Activated CD4-positive, alpha-beta T cell treated with anti-CD3 and anti-CD28 coated beads for 36 hours (primary cell): ENCODE measurements around the gene FOXA2. TPM values are rescaled to one million over a fixed set of nuclear protein-coding genes. Genes with fewer than 3 reads are reported as not detected.
"Not testable (repeated sequence)": the region's sequence is repeated elsewhere in the genome, so short reads cannot be mapped to it uniquely, and the experiment has no call there.

ENCODE experiments used
- ATAC-seq: fragments of 200-7000 bp; cut with Tn5 transposase; one replicate; pipeline ENCODE4 v1.10.0; 2021; ENCODE audit warnings: mild to moderate bottlenecking, moderate library complexity
- CTCF ChIA-PET: fragments of 350-600 bp; sonication (Branson Sonifier 250); formaldehyde crosslinking; loops from one replicate; lab custom pipeline; 2021; ENCODE audit warnings: antibody characterized with exemption; lab: Charles Lee
- POLR2A ChIA-PET: fragments of 350-600 bp; sonication (Branson Sonifier 250); formaldehyde crosslinking; loops from one replicate; lab custom pipeline; 2021; ENCODE audit warnings: antibody characterized with exemption, inconsistent platforms; lab: Charles Lee
- DNase-seq: peaks from one replicate; pipeline ENCODE4 v3.0.0-alpha.2; 2020
- H3K27ac Mint-ChIP-seq: one replicate; pipeline ENCODE4 v1.8.0; 2021; ENCODE audit warnings: mixed read lengths
- H3K27me3 Mint-ChIP-seq: one replicate; pipeline ENCODE4 v1.8.0; 2021; ENCODE audit warnings: mixed read lengths
- H3K36me3 Mint-ChIP-seq: one replicate; pipeline ENCODE4 v1.8.0; 2021; ENCODE audit warnings: low read depth, mixed read lengths
- H3K4me1 Mint-ChIP-seq: one replicate; pipeline ENCODE4 v1.8.0; 2021; ENCODE audit warnings: mixed read lengths
- H3K4me3 Mint-ChIP-seq: one replicate; pipeline ENCODE4 v1.8.0; 2021; ENCODE audit warnings: mild to moderate bottlenecking, moderate library complexity, mixed read lengths
- H3K9me3 Mint-ChIP-seq: one replicate; pipeline ENCODE4 v1.8.0; 2021; ENCODE audit warnings: low read depth, mixed read lengths
- intact Hi-C, 2 experiments: fragments of 100-400 bp; cut with DNase I in 1 of 2; cut with micrococcal nuclease in 1 of 2; formaldehyde crosslinking; loops; one replicate each; pipeline versions ENCODE4 v1.14.2 to v1.15.1; 2022 to 2024; cut with DNase I, micrococcal nuclease
- total RNA-seq, 2 experiments: library from RNA; stranded (reverse); gene quantifications; one replicate each; pipeline ENCODE4 v1.2.3, GENCODE V29; 2021

Gene FOXA2
- total RNA-seq, 2 experiments from 2014 or later = not detected

GRCh38 chr20:22611636-22612035, 27.3 kb upstream of the FOXA2 start:
- peaks cover 2% of the 10 kb centered on the region for H3K27me3 Mint-ChIP-seq
- H3K4me3 Mint-ChIP-seq = no peak overlapping the region
- intact Hi-C loops = no loop called here
- no peaks in the 10 kb centered on the region for H3K36me3 Mint-ChIP-seq
- ATAC-seq (no peak), DNase-seq (no peak)
- H3K4me1 Mint-ChIP-seq = no peaks in the 10 kb centered on the region
- H3K9me3 Mint-ChIP-seq = no peaks in the 10 kb centered on the region
- H3K27ac Mint-ChIP-seq = no peak overlapping the region
- ChIA-PET CTCF (no interaction called here), POLR2A (no interaction called here)

- Mint-ChIP-seq H3K27me3 (no peaks in the 10 kb centered on the region), H3K27ac (no peak overlapping the region), H3K36me3 (no peaks in the 10 kb centered on the region), H3K4me3 (no peak overlapping the region), H3K9me3 (no peaks in the 10 kb centered on the region), H3K4me1 (no peaks in the 10 kb centered on the region)
- ATAC-seq = no peak
- CTCF ChIA-PET = interaction anchor here (1.4 kb wide), 1 partner anchor 11 kb away, joined by 4 read pairs; no protein-coding TSS in a partner anchor
- no peak for DNase-seq
- POLR2A ChIA-PET = no interaction called here
- intact Hi-C loops = no loop called here
Observed at GRCh38 chr20:22607695-22608094, 23.3 kb upstream of the FOXA2 start.

GRCh38 chr20:22604815-22605214, 20.4 kb upstream of the FOXA2 start:
- DNase-seq = no peak
- Mint-ChIP-seq H3K36me3 (no peaks in the 10 kb centered on the region), H3K4me3 (no peak overlapping the region), H3K4me1 (no peaks in the 10 kb centered on the region), H3K27ac (no peak overlapping the region), H3K9me3 (no peaks in the 10 kb centered on the region), H3K27me3 (peaks cover 2% of the 10 kb centered on the region)
- intact Hi-C loops = no loop called here
- ChIA-PET CTCF (no interaction called here), POLR2A (no interaction called here)
- no peak for ATAC-seq

- H3K27me3 Mint-ChIP-seq = peaks cover 3% of the 10 kb centered on the region
- no peaks in the 10 kb centered on the region for H3K36me3 Mint-ChIP-seq
- POLR2A ChIA-PET = no interaction called here
- DNase-seq = no peak
- H3K4me3 Mint-ChIP-seq = no peak overlapping the region
- CTCF ChIA-PET = interaction anchor here (0.9 kb wide), 1 partner anchor 14 kb away, joined by 3 read pairs; no protein-coding TSS in a partner anchor
- H3K27ac Mint-ChIP-seq = no peak overlapping the region
- intact Hi-C loops = no loop called here
- ATAC-seq = no peak
- no peaks in the 10 kb centered on the region for H3K4me1 Mint-ChIP-seq
- no peaks in the 10 kb centered on the region for H3K9me3 Mint-ChIP-seq
Observed at GRCh38 chr20:22601361-22602141, 17.2 kb upstream of the FOXA2 start.

- H3K4me1 Mint-ChIP-seq, H3K27me3 Mint-ChIP-seq, CTCF ChIA-PET, H3K9me3 Mint-ChIP-seq, H3K27ac Mint-ChIP-seq, H3K4me3 Mint-ChIP-seq, H3K36me3 Mint-ChIP-seq, POLR2A ChIA-PET, DNase-seq, ATAC-seq: not testable (repeated sequence)
- intact Hi-C loops = loop anchor here in 1 of 2 experiments (10.0 kb wide), 1 partner anchor 54 kb away; no protein-coding TSS in a partner anchor
Observed at GRCh38 chr20:22599258-22599657, 14.9 kb upstream of the FOXA2 start.

- no peak overlapping the region for H3K4me3 Mint-ChIP-seq
- H3K27ac Mint-ChIP-seq = no peak overlapping the region
- ATAC-seq (no peak), DNase-seq (no peak)
- CTCF ChIA-PET = interaction anchor here (0.6 to 1.0 kb wide), 3 partner anchors 11 to 86 kb away, joined by 3 read pairs; no protein-coding TSS in a partner anchor
- POLR2A ChIA-PET = no interaction called here
- no peaks in the 10 kb centered on the region for H3K9me3 Mint-ChIP-seq
- H3K4me1 Mint-ChIP-seq = no peaks in the 10 kb centered on the region
- intact Hi-C loops = loop anchor here in 1 of 2 experiments (10.0 kb wide), 1 partner anchor 53 kb away; no protein-coding TSS in a partner anchor
- peaks cover 7% of the 10 kb centered on the region for H3K27me3 Mint-ChIP-seq
- no peaks in the 10 kb centered on the region for H3K36me3 Mint-ChIP-seq
Observed at GRCh38 chr20:22597303-22597702, 12.9 kb upstream of the FOXA2 start.

GRCh38 chr20:22590662-22591061, 6.3 kb upstream of the FOXA2 start:
- ATAC-seq = no peak
- Mint-ChIP-seq H3K9me3 (no peaks in the 10 kb centered on the region), H3K4me1 (no peaks in the 10 kb centered on the region), H3K36me3 (no peaks in the 10 kb centered on the region), H3K4me3 (no peak overlapping the region), H3K27ac (no peak overlapping the region), H3K27me3 (peaks cover 44% of the 10 kb centered on the region)
- intact Hi-C loops = loop anchor here in 1 of 2 experiments (10.0 kb wide), 1 partner anchor 46 kb away; no protein-coding TSS in a partner anchor
- DNase-seq = no peak
- POLR2A ChIA-PET = no interaction called here
- CTCF ChIA-PET = no interaction called here

GRCh38 chr20:22586645-22587310, 2.4 kb upstream of the FOXA2 start:
- Mint-ChIP-seq H3K27ac (no peak overlapping the region), H3K27me3 (peaks cover 59% of the 10 kb centered on the region), H3K4me1 (no peaks in the 10 kb centered on the region), H3K36me3 (peaks cover 1% of the 10 kb centered on the region), H3K4me3 (no peak overlapping the region), H3K9me3 (no peaks in the 10 kb centered on the region)
- ChIA-PET CTCF (interaction anchor here (0.6 to 1.6 kb wide), 7 partner anchors 10 to 557 kb away, joined by 3 to 11 read pairs (median 3); no protein-coding TSS in a partner anchor), POLR2A (no interaction called here)
- intact Hi-C loops = loop anchor here (1.0 to 2.0 kb wide), 3 partner anchors 246 to 252 kb away; no protein-coding TSS in a partner anchor
- DNase-seq = peak; percentile 59
- ATAC-seq = no peak

- ATAC-seq = no peak
- no peaks in the 10 kb centered on the region for H3K4me1 Mint-ChIP-seq
- peaks cover 4% of the 10 kb centered on the region for H3K36me3 Mint-ChIP-seq
- H3K4me3 Mint-ChIP-seq = no peak overlapping the region
- H3K27ac Mint-ChIP-seq = no peak overlapping the region
- peaks cover 60% of the 10 kb centered on the region for H3K27me3 Mint-ChIP-seq
- ChIA-PET CTCF (interaction anchor here (0.6 to 1.6 kb wide), 4 partner anchors 11 to 557 kb away, joined by 3 to 11 read pairs (median 3); no protein-coding TSS in a partner anchor), POLR2A (no interaction called here)
- H3K9me3 Mint-ChIP-seq = no peaks in the 10 kb centered on the region
- DNase-seq = no peak
- intact Hi-C loops = loop anchor here (1.0 to 2.0 kb wide), 3 partner anchors 245 to 251 kb away; no protein-coding TSS in a partner anchor
Observed at GRCh38 chr20:22585786-22586493, 1.6 kb upstream of the FOXA2 start.

GRCh38 chr20:22584922-22585785, 782 bp upstream of the FOXA2 start:
- no peak for DNase-seq
- Mint-ChIP-seq H3K4me3 (no peak overlapping the region), H3K27ac (no peak overlapping the region), H3K36me3 (peaks cover 4% of the 10 kb centered on the region), H3K27me3 (peaks cover 66% of the 10 kb centered on the region), H3K4me1 (no peaks in the 10 kb centered on the region), H3K9me3 (no peaks in the 10 kb centered on the region)
- intact Hi-C loops = loop anchor here in 1 of 2 experiments (5.0 kb wide), 3 partner anchors 878 to 1078 kb away; partner anchors contain the start of gene PAX1
- ATAC-seq = no peak
- ChIA-PET POLR2A (no interaction called here), CTCF (interaction anchor here (0.8 to 1.1 kb wide), 2 partner anchors 11 to 164 kb away, joined by 3 read pairs; no protein-coding TSS in a partner anchor)
